ENCODE measurements around the gene TSPAN3.

TSPAN3 gene

GRCh38 chr15:77038312-77039216 lies 32.3 kb downstream of the TSPAN3 start:
- Histone ChIP-seq H4K20me1 (ENCODE audit: low read depth, low read length) (no peaks in the 10 kb centered on the region), H3F3A (ENCODE audit: insufficient read depth) (0 out of 2 replicates have a peak, but pooled peaks cover 5% of the 10 kb centered on the region), H3K9me3 (ENCODE audit: insufficient read depth, low read length) (no peaks in the 10 kb centered on the region), H3K4me3 (ENCODE audit: insufficient read depth, low read length, poor library complexity, severe bottlenecking) (no peak overlapping the region), H3K9ac (ENCODE audit: low read length) (no peak overlapping the region), H3K9me2 (replicated peaks; ENCODE audit: insufficient read depth, low read length) (no peaks in the 10 kb centered on the region), H3K4me2 (ENCODE audit: low read depth, low read length, poor library complexity, severe bottlenecking) (no peak overlapping the region), H3K36me3 (ENCODE audit: low read length) (no peaks in the 10 kb centered on the region), H3K27ac (ENCODE audit: low read depth, low read length) (no peak overlapping the region), H3K79me2 (ENCODE audit: insufficient read depth, low read length) (no peaks in the 10 kb centered on the region), H2AFZ (ENCODE audit: low read depth, low read length, severe bottlenecking) (no peak overlapping the region), H3K27me3 (ENCODE audit: low read length) (no peaks in the 10 kb centered on the region)
- TF ChIP-seq EZH2phosphoT487 (conservative IDR thresholded peaks at IDR 0.05; ENCODE audit: low read length), result no peak
- TF ChIP-seq CTCF (IDR thresholded peaks at IDR 0.05; ENCODE audit: insufficient read depth, low read length, poor library complexity, severe bottlenecking), result no peak

GRCh38 chr15:77037388-77038209 lies 33.3 kb downstream of the TSPAN3 start:
- H3K79me2 ChIP-seq (ENCODE audit: insufficient read depth, low read length), result no peaks in the 10 kb centered on the region
- no peaks in the 10 kb centered on the region for H3K27me3 ChIP-seq (ENCODE audit: low read length)
- TF ChIP-seq EZH2phosphoT487 (conservative IDR thresholded peaks at IDR 0.05; ENCODE audit: low read length) (no peak), CTCF (IDR thresholded peaks at IDR 0.05; ENCODE audit: insufficient read depth, low read length, poor library complexity, severe bottlenecking) (no peak)
- no peak overlapping the region for H3K27ac ChIP-seq (ENCODE audit: low read depth, low read length)
- no peak overlapping the region for H2AFZ ChIP-seq (ENCODE audit: low read depth, low read length, severe bottlenecking)
- 0 out of 2 replicates have a peak, but pooled peaks cover 5% of the 10 kb centered on the region for H3F3A ChIP-seq (ENCODE audit: insufficient read depth)
- H3K4me3 ChIP-seq (ENCODE audit: insufficient read depth, low read length, poor library complexity, severe bottlenecking), result no peak overlapping the region
- no peaks in the 10 kb centered on the region for H3K36me3 ChIP-seq (ENCODE audit: low read length)
- H3K4me2 ChIP-seq (ENCODE audit: low read depth, low read length, poor library complexity, severe bottlenecking), result no peak overlapping the region
- H4K20me1 ChIP-seq (ENCODE audit: low read depth, low read length), result no peaks in the 10 kb centered on the region
- no peaks in the 10 kb centered on the region for H3K9me2 ChIP-seq (replicated peaks; ENCODE audit: insufficient read depth, low read length)
- H3K9ac ChIP-seq (ENCODE audit: low read length), result no peak overlapping the region
- no peaks in the 10 kb centered on the region for H3K9me3 ChIP-seq (ENCODE audit: insufficient read depth, low read length)

- H3K9me3 ChIP-seq (ENCODE audit: insufficient read depth, low read length), result no peaks in the 10 kb centered on the region
Observed at GRCh38 chr15:77036537-77037387, 34.1 kb downstream of the TSPAN3 start.

More at GRCh38 chr15:77036537-77037387, 34.1 kb downstream of the TSPAN3 start:
- H3K9me2 ChIP-seq (replicated peaks; ENCODE audit: insufficient read depth, low read length), result no peaks in the 10 kb centered on the region
- H3F3A ChIP-seq (ENCODE audit: insufficient read depth), result 0 out of 2 replicates have a peak, but pooled peaks cover 5% of the 10 kb centered on the region
- no peaks in the 10 kb centered on the region for H3K79me2 ChIP-seq (ENCODE audit: insufficient read depth, low read length)
- no peak overlapping the region for H3K4me3 ChIP-seq (ENCODE audit: insufficient read depth, low read length, poor library complexity, severe bottlenecking)
- H3K27ac ChIP-seq (ENCODE audit: low read depth, low read length), result no peak overlapping the region
- TF ChIP-seq EZH2phosphoT487 (conservative IDR thresholded peaks at IDR 0.05; ENCODE audit: low read length) (no peak), CTCF (IDR thresholded peaks at IDR 0.05; ENCODE audit: insufficient read depth, low read length, poor library complexity, severe bottlenecking) (no peak)
- H3K36me3 ChIP-seq (ENCODE audit: low read length), result no peaks in the 10 kb centered on the region
- no peak overlapping the region for H3K9ac ChIP-seq (ENCODE audit: low read length)
- H3K27me3 ChIP-seq (ENCODE audit: low read length), result no peaks in the 10 kb centered on the region
- H3K4me2 ChIP-seq (ENCODE audit: low read depth, low read length, poor library complexity, severe bottlenecking), result no peak overlapping the region
- H4K20me1 ChIP-seq (ENCODE audit: low read depth, low read length), result no peaks in the 10 kb centered on the region
- H2AFZ ChIP-seq (ENCODE audit: low read depth, low read length, severe bottlenecking), result no peak overlapping the region
